Osteocyte (in vitro differentiated cells): ENCODE data around the gene NFIA. TPM values are rescaled to one million over a fixed set of nuclear protein-coding genes. Genes with fewer than 3 reads are reported as not detected.

Source experiments
- DNase-seq: peaks from one replicate; pipeline ENCODE4 v3.0.0; 2021; ENCODE audit warnings: mixed read lengths; ENCODE audit not compliant: unreplicated experiment; ENCODE audit errors: extremely low spot score
- H3K27ac Mint-ChIP-seq: one replicate; pipeline ENCODE4 v1.8.0; 2021; ENCODE audit warnings: mild to moderate bottlenecking, mixed read lengths; ENCODE audit not compliant: unreplicated experiment
- H3K27me3 Mint-ChIP-seq: one replicate; pipeline ENCODE4 v1.8.0; 2021; ENCODE audit warnings: mixed read lengths; ENCODE audit not compliant: unreplicated experiment
- H3K36me3 Mint-ChIP-seq: one replicate; pipeline ENCODE4 v1.8.0; 2021; ENCODE audit warnings: mixed read lengths; ENCODE audit not compliant: unreplicated experiment
- H3K4me1 Mint-ChIP-seq: one replicate; pipeline ENCODE4 v1.8.0; 2021; ENCODE audit warnings: mixed read lengths; ENCODE audit not compliant: unreplicated experiment
- H3K4me3 Mint-ChIP-seq: one replicate; pipeline ENCODE4 v1.8.0; 2021; ENCODE audit warnings: mild to moderate bottlenecking, moderate library complexity, mixed read lengths; ENCODE audit not compliant: unreplicated experiment
- H3K9me3 Mint-ChIP-seq: one replicate; pipeline ENCODE4 v1.8.0; 2021; ENCODE audit warnings: mixed read lengths; ENCODE audit not compliant: unreplicated experiment
- CTCF ChIP-seq: fragments of 200-600 bp; sonication (generic); IDR thresholded peaks from 2 replicates; pipeline ENCODE4 v1.5.0; 2021; ENCODE audit warnings: antibody characterized with exemption, mild to moderate bottlenecking, moderate library complexity
- total RNA-seq: library from RNA; stranded (reverse); gene quantifications from 2 replicates; pipeline ENCODE4 v1.2.1, GENCODE V29; 2021

The NFIA gene
- total RNA-seq, 1 donor from 2014 or later = 46.7 TPM

- Mint-ChIP-seq H3K4me3 (no peak overlapping the region), H3K27ac (no peak overlapping the region), H3K4me1 (peaks cover 10% of the 10 kb centered on the region), H3K27me3 (no peaks in the 10 kb centered on the region), H3K9me3 (no peaks in the 10 kb centered on the region), H3K36me3 (peaks cover 13% of the 10 kb centered on the region)
- no peak for DNase-seq
- no peak for TF ChIP-seq CTCF
These were observed 29.0 kb downstream of the NFIA start for GRCh38 chr1:61111084-61112004.

GRCh38 chr1:61114178-61114870 lies 32.0 kb downstream of the NFIA start:
- H3K27me3 Mint-ChIP-seq = no peaks in the 10 kb centered on the region
- H3K4me3 Mint-ChIP-seq = no peak overlapping the region
- H3K36me3 Mint-ChIP-seq = peaks cover 9% of the 10 kb centered on the region
- no peak overlapping the region for H3K27ac Mint-ChIP-seq
- peaks cover 15% of the 10 kb centered on the region for H3K4me1 Mint-ChIP-seq
- no peak for TF ChIP-seq CTCF
- H3K9me3 Mint-ChIP-seq = no peaks in the 10 kb centered on the region
- no peak for DNase-seq

GRCh38 chr1:61115436-61115835 lies 33.1 kb downstream of the NFIA start:
- no peak for TF ChIP-seq CTCF
- H3K36me3 Mint-ChIP-seq = peaks cover 7% of the 10 kb centered on the region
- no peak for DNase-seq
- no peaks in the 10 kb centered on the region for H3K9me3 Mint-ChIP-seq
- peaks cover 21% of the 10 kb centered on the region for H3K4me1 Mint-ChIP-seq
- H3K27me3 Mint-ChIP-seq = no peaks in the 10 kb centered on the region
- H3K27ac Mint-ChIP-seq = no peak overlapping the region
- H3K4me3 Mint-ChIP-seq = no peak overlapping the region

- DNase-seq = no peak
- peaks cover 7% of the 10 kb centered on the region for H3K36me3 Mint-ChIP-seq
- no peaks in the 10 kb centered on the region for H3K9me3 Mint-ChIP-seq
- no peaks in the 10 kb centered on the region for H3K27me3 Mint-ChIP-seq
- H3K4me3 Mint-ChIP-seq = no peak overlapping the region
- H3K4me1 Mint-ChIP-seq = peaks cover 24% of the 10 kb centered on the region
- no peak overlapping the region for H3K27ac Mint-ChIP-seq
- no peak for TF ChIP-seq CTCF
These were observed 34.1 kb downstream of the NFIA start for GRCh38 chr1:61116421-61116820.

- Mint-ChIP-seq H3K27me3 (no peaks in the 10 kb centered on the region), H3K27ac (no peak overlapping the region), H3K36me3 (peaks cover 7% of the 10 kb centered on the region), H3K4me1 (peaks cover 28% of the 10 kb centered on the region), H3K4me3 (no peak overlapping the region), H3K9me3 (no peaks in the 10 kb centered on the region)
- no peak for DNase-seq
- no peak for TF ChIP-seq CTCF
These were observed 34.9 kb downstream of the NFIA start for GRCh38 chr1:61117283-61117682.
